ENCODE results near the gene NLRP6.

GRCh38 chr11:294780-295179 lies 16.6 kb downstream of the NLRP6 start:
- TF ChIP-seq EP300 (IDR thresholded peaks at IDR 0.05; ENCODE audit: borderline replicate concordance in 1 of 2, low read depth in 1 of 2, low read length in 1 of 2) = no peak
- TF ChIP-seq CTCF (IDR thresholded peaks at IDR 0.05) = no peak
- no peak for TF ChIP-seq ZBTB33 (IDR thresholded peaks at IDR 0.05; ENCODE audit: borderline replicate concordance, low read depth)
- TF ChIP-seq REST (IDR thresholded peaks at IDR 0.05; ENCODE audit: low read depth, low read length) = no peak
- no peak for TF ChIP-seq USF2 (IDR thresholded peaks at IDR 0.05; ENCODE audit: borderline replicate concordance, low read depth, low read length)
- no peak for TF ChIP-seq POLR2AphosphoS5 (IDR thresholded peaks at IDR 0.05; ENCODE audit: low read depth, low read length)
- TF ChIP-seq FOXM1 (IDR thresholded peaks at IDR 0.05; ENCODE audit: low read depth) = no peak
- no peak for TF ChIP-seq TAF1 (IDR thresholded peaks at IDR 0.05; ENCODE audit: borderline replicate concordance, low read depth, low read length)
- TF ChIP-seq IRF3 (IDR thresholded peaks at IDR 0.05; ENCODE audit: low read depth, low read length) = no peak
- TF ChIP-seq SMC3 (IDR thresholded peaks at IDR 0.05; ENCODE audit: low read depth, low read length) = no peak
- no peak for TF ChIP-seq RXRA (IDR thresholded peaks at IDR 0.05; ENCODE audit: borderline replicate concordance, low read depth)

All from SK-N-SH (cell line).